ENCODE results near the gene GNB1L. TPM values are rescaled to one million over a fixed set of nuclear protein-coding genes. Genes with fewer than 3 reads are reported as not detected.

GNB1L gene
- total and polyA plus RNA-seq, 2 of the 13 experiments (the other 11 are each of a cell fraction or from before 2014, with no cell fraction given): 2.5 to 7.4 TPM

- ATAC-seq (no peak), DNase-seq (ENCODE audit: low spot score) (no peak), FAIRE-seq (no peak)
- H3K4me3 ChIP-seq (replicated peaks in 1 of 3; ENCODE audit: insufficient read depth in 1 of 3, low read depth in 2 of 3, low read length in 3 of 3): no peak overlapping the region
- POLR2A ChIA-PET: no interaction called here
- 91% methylated on average over 16 of the region's 27 CpGs for WGBS (ENCODE audit: low lambda C conversion rate)
- H4K20me1 ChIP-seq (ENCODE audit: insufficient read depth, low read length): no peaks in the 10 kb centered on the region
- intact Hi-C loops (cut with micrococcal nuclease; ENCODE audit: unreplicated experiment): no loop called here
- H3K79me2 ChIP-seq (ENCODE audit: insufficient read depth, low read length): no peaks in the 10 kb centered on the region
- TF ChIP-seq ZNF207 (IDR thresholded peaks at IDR 0.05; ENCODE audit: borderline replicate concordance) (no peak), ZNF772 (CRISPR knock-in tag; IDR thresholded peaks at IDR 0.05) (no peak), RFX1 (IDR thresholded peaks at IDR 0.05) (no peak), LBX2 (CRISPR knock-in tag; IDR thresholded peaks at IDR 0.05; ENCODE audit: borderline replicate concordance) (no peak), IKZF1 (IDR thresholded peaks at IDR 0.05) (no peak), DBP (CRISPR knock-in tag; IDR thresholded peaks at IDR 0.05; ENCODE audit: not compliant biosample characterization) (no peak), JARID2 (CRISPR knock-in tag; IDR thresholded peaks at IDR 0.05; ENCODE audit: insufficient replicate concordance) (no peak)
- H3K36me3 ChIP-seq (replicated peaks in 1 of 2; ENCODE audit: control insufficient read depth in 1 of 2, insufficient read depth in 2 of 2, low read length in 2 of 2): no peaks in the 10 kb centered on the region
- no TSS peak for BruUV-seq (replicated peaks)
- H3K9ac ChIP-seq (ENCODE audit: insufficient read depth, low read depth, low read length): no peak overlapping the region
- no peaks in the 10 kb centered on the region for H3K9me3 ChIP-seq (ENCODE audit: low read length)
- H3K27ac ChIP-seq (ENCODE audit: extremely low read length, insufficient read depth, low read length): no peak overlapping the region
- CTCF ChIA-PET (ENCODE audit: low intra/inter-chr PET ratio, low total read pairs): no interaction called here
- no peak overlapping the region for H3K4me2 ChIP-seq (ENCODE audit: low read depth, low read length)
- no peaks in the 10 kb centered on the region for H3K27me3 ChIP-seq (ENCODE audit: control insufficient read depth in 1 of 2, insufficient read depth in 2 of 2, low read length in 2 of 2)
- H2AFZ ChIP-seq (ENCODE audit: low read length): no peak overlapping the region
- peaks cover 33% of the 10 kb centered on the region for H3K4me1 ChIP-seq (ENCODE audit: insufficient read depth, low read length)
- in situ Hi-C loops (cut with HindIII; ENCODE audit: extremely low pct_ligation_motif_present, low pct_unique_long_range_greater_than_20kb): no loop called here
These were observed 11.4 kb downstream of the GNB1L start for GRCh38 chr22:19843107-19843856.

Measured in HepG2 (cell line).